Limb (tissue), 2 donors: ENCODE results near the gene EGFLAM.
A peak's percentile ranks its signal among the peaks of the same experiment; 100 is the strongest.

Experiments
- DNase-seq, 2 donors: peaks; one replicate each; pipeline ENCODE4 v3.0.0-alpha.2; 2016; ENCODE audit errors: extremely low spot score in 2 of 2

EGFLAM gene

GRCh38 chr5:38417658-38418017 is 159.3 kb downstream of the EGFLAM start:
- DNase-seq: no peak

- no peak for DNase-seq
Measured at GRCh38 chr5:38420246-38420645, 161.9 kb downstream of the EGFLAM start.

GRCh38 chr5:38420691-38421390 is 162.5 kb downstream of the EGFLAM start:
- peak; percentile 52 to 64 for DNase-seq

GRCh38 chr5:38422622-38423021 is 164.3 kb downstream of the EGFLAM start:
- DNase-seq: no peak

- DNase-seq: no peak
Measured at GRCh38 chr5:38423276-38424147, 165.2 kb downstream of the EGFLAM start.

GRCh38 chr5:38424148-38425060 is 166.0 kb downstream of the EGFLAM start:
- no peak for DNase-seq

- DNase-seq: no peak
Measured at GRCh38 chr5:38426490-38426889, 168.1 kb downstream of the EGFLAM start.

- no peak for DNase-seq
Measured at GRCh38 chr5:38426986-38427950, 168.9 kb downstream of the EGFLAM start.

- no peak for DNase-seq
Measured at GRCh38 chr5:38431242-38431853, 173.0 kb downstream of the EGFLAM start.

GRCh38 chr5:38433160-38433861 is 175.0 kb downstream of the EGFLAM start:
- peak; percentile 43 to 60 for DNase-seq

GRCh38 chr5:38434966-38435705 is 176.8 kb downstream of the EGFLAM start:
- DNase-seq: no peak

- no peak for DNase-seq
Measured at GRCh38 chr5:38438757-38439156, 180.4 kb downstream of the EGFLAM start.

- DNase-seq: peak; percentile 90 to 93
Measured at GRCh38 chr5:38441453-38442246, 183.3 kb downstream of the EGFLAM start.

GRCh38 chr5:38442247-38442573 is 183.9 kb downstream of the EGFLAM start:
- no peak for DNase-seq

GRCh38 chr5:38443390-38443789 is 185.0 kb downstream of the EGFLAM start:
- no peak for DNase-seq

- DNase-seq: no peak
Measured at GRCh38 chr5:38445374-38446028, 187.1 kb downstream of the EGFLAM start.

GRCh38 chr5:38446029-38446522 is 187.7 kb downstream of the EGFLAM start:
- no peak for DNase-seq
